ENCODE results near the gene RICTOR. TPM values are rescaled to one million over a fixed set of nuclear protein-coding genes. Genes with fewer than 3 reads are reported as not detected.

The RICTOR gene
- total and polyA plus RNA-seq, 9 of the 15 experiments (the other 6 are each of a cell fraction or from before 2014, with no cell fraction given), result 13.9 to 46.6 (median 22.6) TPM

DNA sequence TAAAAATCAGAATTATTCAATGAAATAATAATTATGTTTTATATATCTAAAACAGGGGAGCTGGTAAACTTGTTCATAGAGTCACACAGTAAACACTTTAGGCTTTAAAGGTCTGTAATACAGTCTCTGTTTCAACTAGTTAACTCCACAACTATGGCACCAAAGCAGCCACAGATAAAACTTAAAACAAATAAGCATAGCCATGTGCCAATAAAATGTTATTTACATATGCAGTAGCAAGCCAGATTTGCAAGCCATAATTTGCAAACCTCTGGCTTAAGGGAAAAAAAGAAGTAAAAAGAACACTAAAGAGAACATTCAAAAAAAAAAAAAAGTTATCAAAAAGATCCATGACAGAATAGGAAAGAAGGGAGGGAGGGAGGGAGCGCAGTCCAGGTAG, 24.9 kb downstream of the RICTOR start:
- Histone ChIP-seq H3K4me3 (no peak overlapping the region), H3K27ac (ENCODE audit: extremely low read depth, low read depth, low read length) (no peak overlapping the region), H3K4me1 (replicated peaks in 1 of 2; ENCODE audit: control insufficient read depth in 2 of 2, insufficient read depth in 2 of 2, low read length in 2 of 2) (no peaks in the 10 kb centered on the region), H3K9ac (ENCODE audit: insufficient read depth in 1 of 2, low read depth in 2 of 2, low read length in 2 of 2) (no peak overlapping the region), H3K9me1 (ENCODE audit: control insufficient read depth, insufficient read depth, low read length) (no peaks in the 10 kb centered on the region), H2AFZ (ENCODE audit: low read depth, low read length) (no peak overlapping the region), H3K36me3 (ENCODE audit: control insufficient read depth, insufficient read depth, low read length) (no peaks in the 10 kb centered on the region), H3K9me3 (replicated peaks; ENCODE audit: control insufficient read depth, insufficient read depth, low read depth, low read length) (no peaks in the 10 kb centered on the region), H3K79me2 (ENCODE audit: control insufficient read depth, insufficient read depth, low read length) (peaks cover 85% of the 10 kb centered on the region), H4K20me1 (replicated peaks; ENCODE audit: control insufficient read depth, insufficient read depth, low read length) (no peaks in the 10 kb centered on the region), H3K27me3 (ENCODE audit: control insufficient read depth in 2 of 2, insufficient read depth in 2 of 2, low read length in 2 of 2) (no peaks in the 10 kb centered on the region), H3K4me2 (ENCODE audit: insufficient read depth, low read length) (no peak overlapping the region)
- POLR2A ChIA-PET, result no interaction called here
- in situ Hi-C loops (cut with MboI) (no loop called here), intact Hi-C loops (cut with micrococcal nuclease) (no loop called here)
- CTCF ChIA-PET (ENCODE audit: low intra/inter-chr PET ratio), result no interaction called here
- DNase-seq (ENCODE audit: extremely low read depth in 1 of 4, low spot score in 3 of 4) (no peak), ATAC-seq (no peak), FAIRE-seq (no peak)
- no peak for TF ChIP-seq ZNF699 (CRISPR knock-in tag; IDR thresholded peaks at IDR 0.05; ENCODE audit: insufficient replicate concordance)
- no peak for TF ChIP-seq TAF1 (IDR thresholded peaks at IDR 0.05; ENCODE audit: control insufficient read depth, extremely low read depth, insufficient read depth, low read length, severe bottlenecking)
- no peak for TF ChIP-seq ZNF124 (CRISPR knock-in tag; IDR thresholded peaks at IDR 0.05)
- no peak for TF ChIP-seq TAF15 (IDR thresholded peaks at IDR 0.05; ENCODE audit: low read depth, low read length)
- TF ChIP-seq ZNF3 (CRISPR knock-in tag; IDR thresholded peaks at IDR 0.05), result no peak
- no peak for TF ChIP-seq NFATC3 (IDR thresholded peaks at IDR 0.05)
- TF ChIP-seq ERF (CRISPR knock-in tag; IDR thresholded peaks at IDR 0.05), result no peak
- TF ChIP-seq SPI1 (IDR thresholded peaks at IDR 0.05; ENCODE audit: borderline replicate concordance, low read depth, low read length), result no peak
- TF ChIP-seq, protein P1, sequence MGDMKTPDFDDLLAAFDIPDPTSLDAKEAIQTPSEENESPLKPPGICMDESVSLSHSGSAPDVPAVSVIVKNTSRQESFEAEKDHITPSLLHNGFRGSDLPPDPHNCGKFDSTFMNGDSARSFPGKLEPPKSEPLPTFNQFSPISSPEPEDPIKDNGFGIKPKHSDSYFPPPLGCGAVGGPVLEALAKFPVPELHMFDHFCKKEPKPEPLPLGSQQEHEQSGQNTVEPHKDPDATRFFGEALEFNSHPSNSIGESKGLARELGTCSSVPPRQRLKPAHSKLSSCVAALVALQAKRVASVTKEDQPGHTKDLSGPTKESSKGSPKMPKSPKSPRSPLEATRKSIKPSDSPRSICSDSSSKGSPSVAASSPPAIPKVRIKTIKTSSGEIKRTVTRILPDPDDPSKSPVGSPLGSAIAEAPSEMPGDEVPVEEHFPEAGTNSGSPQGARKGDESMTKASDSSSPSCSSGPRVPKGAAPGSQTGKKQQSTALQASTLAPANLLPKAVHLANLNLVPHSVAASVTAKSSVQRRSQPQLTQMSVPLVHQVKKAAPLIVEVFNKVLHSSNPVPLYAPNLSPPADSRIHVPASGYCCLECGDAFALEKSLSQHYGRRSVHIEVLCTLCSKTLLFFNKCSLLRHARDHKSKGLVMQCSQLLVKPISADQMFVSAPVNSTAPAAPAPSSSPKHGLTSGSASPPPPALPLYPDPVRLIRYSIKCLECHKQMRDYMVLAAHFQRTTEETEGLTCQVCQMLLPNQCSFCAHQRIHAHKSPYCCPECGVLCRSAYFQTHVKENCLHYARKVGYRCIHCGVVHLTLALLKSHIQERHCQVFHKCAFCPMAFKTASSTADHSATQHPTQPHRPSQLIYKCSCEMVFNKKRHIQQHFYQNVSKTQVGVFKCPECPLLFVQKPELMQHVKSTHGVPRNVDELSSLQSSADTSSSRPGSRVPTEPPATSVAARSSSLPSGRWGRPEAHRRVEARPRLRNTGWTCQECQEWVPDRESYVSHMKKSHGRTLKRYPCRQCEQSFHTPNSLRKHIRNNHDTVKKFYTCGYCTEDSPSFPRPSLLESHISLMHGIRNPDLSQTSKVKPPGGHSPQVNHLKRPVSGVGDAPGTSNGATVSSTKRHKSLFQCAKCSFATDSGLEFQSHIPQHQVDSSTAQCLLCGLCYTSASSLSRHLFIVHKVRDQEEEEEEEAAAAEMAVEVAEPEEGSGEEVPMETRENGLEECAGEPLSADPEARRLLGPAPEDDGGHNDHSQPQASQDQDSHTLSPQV (IDR thresholded peaks at IDR 0.05), result no peak
- TF ChIP-seq PHF21A (IDR thresholded peaks at IDR 0.05; ENCODE audit: borderline replicate concordance, low read depth), result no peak
- BruUV-seq (replicated peaks), result no TSS peak
- no CpG with 5 or more reads among the region's 1 CpG for WGBS (ENCODE audit: insufficient coverage, low coverage, missing lambda C conversion rate)
